Panc1 (cell line): ENCODE measurements around the gene FOXF2. TPM values are rescaled to one million over a fixed set of nuclear protein-coding genes. Genes with fewer than 3 reads are reported as not detected.

ENCODE experiments used
- ATAC-seq: fragments of 200-7000 bp; cut with Tn5 transposase; 2 replicates; pipeline ENCODE4 v1.9.1; 2020; ENCODE audit warnings: mild to moderate bottlenecking, moderate library complexity
- BruUV-seq: library from RNA; stranded (reverse); fragments of 400-500 nt; replicated peaks from 2 replicates; lab custom pipeline; 2021; lab: Mats Ljungman, UMichigan
- CTCF ChIA-PET: fragments of 300-600 bp; sonication (Branson Sonifier 250); formaldehyde crosslinking; loops from one replicate; lab custom pipeline; 2022; ENCODE audit warnings: antibody characterized with exemption; lab: Charles Lee
- POLR2A ChIA-PET: fragments of 300-600 bp; sonication (Branson Sonifier 250); formaldehyde crosslinking; loops from one replicate; lab custom pipeline; 2022; ENCODE audit warnings: antibody characterized with exemption; lab: Charles Lee
- DNase-seq: peaks from one replicate; pipeline ENCODE4 v3.0.0-alpha.2; 2010; ENCODE audit warnings: low read depth, low spot score
- H3K27ac ChIP-seq: 2 replicates; pipeline ENCODE4 v1.5.1; 2011; ENCODE audit warnings: mild to moderate bottlenecking, low read length, inconsistent platforms
- H3K27me3 ChIP-seq: fragments of 200-500 bp; sonication (Bioruptor generic); 2 replicates; pipeline ENCODE4 v1.6.0; 2014; ENCODE audit warnings: low read length, inconsistent platforms; ENCODE audit not compliant: control insufficient read depth, insufficient read depth
- H3K36me3 ChIP-seq: fragments of 200-500 bp; sonication (Bioruptor generic); 2 replicates; pipeline ENCODE4 v1.5.1; 2014; ENCODE audit warnings: inconsistent platforms, mild to moderate bottlenecking, low read length, moderate library complexity; ENCODE audit not compliant: control insufficient read depth, insufficient read depth
- H3K4me1 ChIP-seq: 2 replicates; pipeline ENCODE4 v1.5.1; 2011; ENCODE audit warnings: inconsistent platforms, mild to moderate bottlenecking, low read length, moderate library complexity; ENCODE audit not compliant: control insufficient read depth, insufficient read depth
- H3K4me3 ChIP-seq, 2 experiments: 2 replicates each; pipeline ENCODE4 v1.5.1; 2011 to 2012; ENCODE audit warnings: low read depth in 2 of 2, low read length in 2 of 2, mild to moderate bottlenecking in 2 of 2, inconsistent platforms in 1 of 2, moderate library complexity in 1 of 2
- H3K9me3 ChIP-seq: fragments of 200-500 bp; sonication (Bioruptor generic); 2 replicates; pipeline ENCODE4 v1.5.1; 2014; ENCODE audit warnings: low read depth, mild to moderate bottlenecking, inconsistent platforms, low read length, moderate library complexity; ENCODE audit not compliant: control insufficient read depth, insufficient read depth
- POLR2AphosphoS5 ChIP-seq: IDR thresholded peaks from 2 replicates; pipeline ENCODE4 v1.6.1; 2012; ENCODE audit warnings: mild to moderate bottlenecking, low read depth, low read length, moderate library complexity
- REST ChIP-seq, 2 experiments: IDR thresholded peaks; 2 replicates each; pipeline ENCODE4 v1.6.1; 2011 to 2012; ENCODE audit warnings: low read depth in 2 of 2, control low read depth in 1 of 2, low read length in 1 of 2, mild to moderate bottlenecking in 1 of 2, moderate library complexity in 1 of 2; ENCODE audit not compliant: insufficient read depth in 1 of 2
- SIN3A ChIP-seq: IDR thresholded peaks from 2 replicates; pipeline ENCODE4 v1.6.1; 2012; ENCODE audit warnings: low read depth, mild to moderate bottlenecking, low read length, moderate library complexity, borderline replicate concordance; ENCODE audit not compliant: insufficient read depth
- TCF7L2 ChIP-seq: IDR thresholded peaks from 2 replicates; pipeline ENCODE4 v1.6.1; 2011; ENCODE audit warnings: mild to moderate bottlenecking, low read depth, low read length, inconsistent platforms
- in situ Hi-C: cut with HindIII; loops from 2 replicates; pipeline ENCODE4 v1.10.0; 2016; ENCODE audit warnings: low sequenced_read_pairs, low pct_unique_long_range_greater_than_20kb
- intact Hi-C: fragments of 100-400 bp; cut with micrococcal nuclease; formaldehyde crosslinking; loops from one replicate; pipeline ENCODE4 v1.10.0; 2022; ENCODE audit not compliant: unreplicated experiment
- total RNA-seq: library from RNA; stranded (reverse); gene quantifications from one replicate; pipeline ENCODE4 v1.2.1, GENCODE V29; 2021; ENCODE audit not compliant: unreplicated experiment
- TF ChIP-seq, protein P1 (sequence below): fragments of 450-650 bp; IDR thresholded peaks from 2 replicates; pipeline ENCODE4 v1.5.1; 2017; ENCODE audit warnings: mild to moderate bottlenecking

The FOXF2 gene
- total RNA-seq, 1 experiment from 2014 or later, result 12.7 TPM

- ChIA-PET POLR2A (no interaction called here), CTCF (no interaction called here)
- in situ Hi-C loops (no loop called here), intact Hi-C loops (no loop called here)
- no peak for DNase-seq
- no TSS peak for BruUV-seq
- Histone ChIP-seq H3K36me3 (no peaks in the 10 kb centered on the region), H3K4me3 (no peak overlapping the region), H3K4me1 (no peaks in the 10 kb centered on the region), H3K27me3 (no peaks in the 10 kb centered on the region), H3K27ac (no peak overlapping the region), H3K9me3 (peaks cover 28% of the 10 kb centered on the region)
- no peak for TF ChIP-seq REST (IDR thresholded peaks at IDR 0.05; ENCODE audit: insufficient read depth in 1 of 2, low read depth in 2 of 2, low read length in 1 of 2)
- TF ChIP-seq TCF7L2, result no peak
- no peak for TF ChIP-seq POLR2AphosphoS5
- TF ChIP-seq SIN3A, result no peak
- TF ChIP-seq, protein P1, sequence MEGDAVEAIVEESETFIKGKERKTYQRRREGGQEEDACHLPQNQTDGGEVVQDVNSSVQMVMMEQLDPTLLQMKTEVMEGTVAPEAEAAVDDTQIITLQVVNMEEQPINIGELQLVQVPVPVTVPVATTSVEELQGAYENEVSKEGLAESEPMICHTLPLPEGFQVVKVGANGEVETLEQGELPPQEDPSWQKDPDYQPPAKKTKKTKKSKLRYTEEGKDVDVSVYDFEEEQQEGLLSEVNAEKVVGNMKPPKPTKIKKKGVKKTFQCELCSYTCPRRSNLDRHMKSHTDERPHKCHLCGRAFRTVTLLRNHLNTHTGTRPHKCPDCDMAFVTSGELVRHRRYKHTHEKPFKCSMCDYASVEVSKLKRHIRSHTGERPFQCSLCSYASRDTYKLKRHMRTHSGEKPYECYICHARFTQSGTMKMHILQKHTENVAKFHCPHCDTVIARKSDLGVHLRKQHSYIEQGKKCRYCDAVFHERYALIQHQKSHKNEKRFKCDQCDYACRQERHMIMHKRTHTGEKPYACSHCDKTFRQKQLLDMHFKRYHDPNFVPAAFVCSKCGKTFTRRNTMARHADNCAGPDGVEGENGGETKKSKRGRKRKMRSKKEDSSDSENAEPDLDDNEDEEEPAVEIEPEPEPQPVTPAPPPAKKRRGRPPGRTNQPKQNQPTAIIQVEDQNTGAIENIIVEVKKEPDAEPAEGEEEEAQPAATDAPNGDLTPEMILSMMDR, result no peak
- ATAC-seq, result no peak
These were observed 40.7 kb upstream of the FOXF2 start for GRCh38 chr6:1348675-1349074.

DNA sequence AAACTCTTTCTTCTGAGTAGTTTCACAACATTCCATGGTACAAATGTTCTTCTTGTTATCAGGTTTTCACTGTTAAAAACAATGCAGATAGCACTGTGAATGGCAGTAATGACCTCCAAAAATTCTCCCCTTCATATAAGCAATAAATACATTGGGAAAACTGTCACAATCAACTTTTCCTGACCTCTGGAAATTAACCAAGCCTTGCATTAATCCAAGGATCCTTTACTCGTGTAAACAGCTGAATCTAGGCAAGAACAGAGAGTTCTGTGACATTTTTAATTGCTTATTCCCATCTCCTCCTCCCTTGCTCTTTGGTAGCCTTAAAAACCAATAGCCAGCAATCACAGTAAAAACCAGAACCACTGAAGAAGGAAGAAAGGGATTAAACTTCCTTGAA lies 39.7 kb upstream of the FOXF2 start:
- intact Hi-C loops (no loop called here), in situ Hi-C loops (no loop called here)
- H3K36me3 ChIP-seq, result no peaks in the 10 kb centered on the region
- no peak overlapping the region for H3K4me3 ChIP-seq
- no peak for TF ChIP-seq REST (IDR thresholded peaks at IDR 0.05; ENCODE audit: insufficient read depth in 1 of 2, low read depth in 2 of 2, low read length in 1 of 2)
- TF ChIP-seq, protein P1, result no peak
- TF ChIP-seq SIN3A, result no peak
- TF ChIP-seq POLR2AphosphoS5, result no peak
- TF ChIP-seq TCF7L2, result no peak
- ATAC-seq, result no peak
- H3K27ac ChIP-seq, result no peak overlapping the region
- no peak for DNase-seq
- H3K9me3 ChIP-seq, result peaks cover 24% of the 10 kb centered on the region
- POLR2A ChIA-PET, result no interaction called here
- no TSS peak for BruUV-seq
- CTCF ChIA-PET, result no interaction called here
- no peaks in the 10 kb centered on the region for H3K27me3 ChIP-seq
- H3K4me1 ChIP-seq, result no peaks in the 10 kb centered on the region
